SH-SY5Y (cell line): ENCODE data around the gene MSX1.

Experiments
- GATA2 ChIP-seq: IDR thresholded peaks from 2 replicates; pipeline ENCODE4 v1.6.1; 2011; ENCODE audit warnings: mild to moderate bottlenecking, low read depth, low read length
- GATA3 ChIP-seq: IDR thresholded peaks from 2 replicates; pipeline ENCODE4 v1.6.1; 2011; ENCODE audit warnings: low read depth, mild to moderate bottlenecking, low read length, moderate library complexity

DNA sequence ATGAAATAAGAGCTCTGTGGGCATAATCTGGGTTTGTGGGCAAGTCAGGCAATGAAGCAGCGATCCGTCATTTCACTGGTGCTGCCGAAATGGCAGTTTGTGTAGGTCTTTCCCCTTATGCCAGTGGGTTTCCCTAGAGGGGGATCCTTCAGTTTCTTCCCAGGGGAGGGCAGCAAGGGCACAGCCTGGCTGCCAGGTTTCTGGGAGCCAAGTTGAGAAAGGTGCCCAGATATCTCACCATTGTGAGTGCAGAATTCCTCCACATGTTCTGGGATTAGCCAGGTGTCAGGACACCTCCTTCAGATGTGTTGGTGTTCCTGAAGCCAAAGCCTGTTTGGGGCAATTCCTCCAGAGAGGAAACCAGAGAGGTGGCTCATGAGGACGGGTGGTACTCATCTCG lies 28.0 kb downstream of the MSX1 start:
- TF ChIP-seq GATA2 (no peak), GATA3 (no peak)
